K562 (cell line): ENCODE measurements around the gene PRR14L. TPM values are rescaled to one million over a fixed set of nuclear protein-coding genes. Genes with fewer than 3 reads are reported as not detected.
A peak's percentile ranks its signal among the peaks of the same experiment; 100 is the strongest.

Source experiments
- ATAC-seq: fragments of 200-7000 bp; cut with Tn5 transposase; 3 replicates; pipeline ENCODE4 v1.9.1; 2020; ENCODE audit warnings: moderate library complexity
- BruUV-seq: library from RNA; stranded (reverse); fragments of 400-500 nt; replicated peaks from 2 replicates; lab custom pipeline; 2021; lab: Mats Ljungman, UMichigan
- CTCF ChIA-PET: fragments of 300-600 bp; formaldehyde crosslinking; extraction: SDS; loops from one replicate; lab custom pipeline; 2021; ENCODE audit warnings: low intra/inter-chr PET ratio; lab: Yijun Ruan, JAX
- POLR2A ChIA-PET: fragments of 300-600, 350-650 bp; sonication (Branson Sonifier 250); formaldehyde crosslinking; extraction: SDS; loops from one replicate; lab custom pipeline; 2021; ENCODE audit warnings: antibody characterized with exemption, inconsistent platforms; lab: Yijun Ruan, JAX
- DNase-seq, 4 experiments: peaks; one replicate each; pipeline versions ENCODE4 v3.0.0 to v3.0.0-alpha.2; 2011 to 2018; ENCODE audit warnings: low spot score in 3 of 4, mixed read lengths in 3 of 4; ENCODE audit errors: extremely low read depth in 1 of 4
- FAIRE-seq: peaks from 2 replicates; lab custom pipeline; 2011; peaks lifted over from hg19 to GRCh38; lab: Jason Lieb, UNC
- H2AFZ ChIP-seq: 2 replicates; pipeline ENCODE4 v1.6.0; 2011; ENCODE audit warnings: low read depth, low read length, control low read depth, inconsistent platforms
- H3K27ac ChIP-seq: fragments of 200-600 bp; 3 replicates; pipeline ENCODE4 v1.8.0; 2011; ENCODE audit warnings: low read depth, mild to moderate bottlenecking, control low read depth, inconsistent platforms, low read length, moderate library complexity, mixed read lengths; ENCODE audit errors: extremely low read depth
- H3K27me3 ChIP-seq, 2 experiments: fragments of 300-600 bp in 1 of 2; 2 replicates in 1 of 2; 3 replicates in 1 of 2; pipeline versions ENCODE4 v1.6.0 to v1.8.0; 2011; ENCODE audit warnings: inconsistent platforms in 2 of 2, low read length in 2 of 2, mild to moderate bottlenecking in 1 of 2, mixed read lengths in 1 of 2, moderate library complexity in 1 of 2; ENCODE audit not compliant: control insufficient read depth in 2 of 2, insufficient read depth in 2 of 2
- H3K36me3 ChIP-seq: fragments of 300-600 bp; 3 replicates; pipeline ENCODE4 v1.8.0; 2011; ENCODE audit warnings: mild to moderate bottlenecking, low read length, inconsistent platforms; ENCODE audit not compliant: control insufficient read depth, insufficient read depth
- H3K4me1 ChIP-seq, 2 experiments: fragments of 200-600 bp in 1 of 2; replicated peaks in 1 of 2; 2 replicates in 1 of 2; 3 replicates in 1 of 2; pipeline versions ENCODE4 v1.5.1 to v1.8.0; 2011; ENCODE audit warnings: inconsistent platforms in 2 of 2, low read length in 2 of 2, mild to moderate bottlenecking in 1 of 2, mixed read lengths in 1 of 2, moderate library complexity in 1 of 2; ENCODE audit not compliant: control insufficient read depth in 2 of 2, insufficient read depth in 2 of 2
- H3K4me2 ChIP-seq: 2 replicates; pipeline ENCODE4 v1.6.1; 2011; ENCODE audit warnings: low read length, control low read depth, inconsistent platforms, mixed read lengths; ENCODE audit not compliant: insufficient read depth
- H3K4me3 ChIP-seq: fragments of 200-600 bp; sonication (generic), shearing (Covaris generic); 2 replicates; pipeline ENCODE4 v1.5.1; 2016; ENCODE audit warnings: control low read depth, inconsistent platforms
- H3K79me2 ChIP-seq: fragments of 200-600 bp; 3 replicates; pipeline ENCODE4 v1.8.0; 2011; ENCODE audit warnings: low read length, inconsistent platforms; ENCODE audit not compliant: control insufficient read depth, insufficient read depth
- H3K9ac ChIP-seq, 2 experiments: 2 replicates each; pipeline versions ENCODE4 v1.6.0 to v1.6.1; 2011; ENCODE audit warnings: low read depth in 2 of 2, low read length in 2 of 2, control low read depth in 1 of 2, inconsistent platforms in 1 of 2, mild to moderate bottlenecking in 1 of 2, mixed read lengths in 1 of 2; ENCODE audit not compliant: insufficient read depth in 1 of 2
- H3K9me1 ChIP-seq: one replicate; pipeline ENCODE4 v1.6.0; 2011; ENCODE audit warnings: inconsistent platforms, mild to moderate bottlenecking, low read length, moderate library complexity; ENCODE audit not compliant: control insufficient read depth, insufficient read depth
- H3K9me3 ChIP-seq: replicated peaks from 2 replicates; pipeline ENCODE4 v1.5.1; 2011; ENCODE audit warnings: low read depth, low read length, inconsistent platforms; ENCODE audit not compliant: control insufficient read depth, insufficient read depth
- H4K20me1 ChIP-seq: replicated peaks from 2 replicates; pipeline ENCODE4 v1.6.1; 2011; ENCODE audit warnings: low read length, inconsistent platforms, mixed read lengths; ENCODE audit not compliant: control insufficient read depth, insufficient read depth
- AFF4 ChIP-seq: sonication (generic); formaldehyde crosslinking; IDR thresholded peaks from 2 replicates; pipeline ENCODE4 v1.8.0; 2023; ENCODE audit warnings: mild to moderate bottlenecking, missing genetic modification reagents
- ESRRB ChIP-seq: fragments of 250-450 bp; sonication (Bioruptor Pico); IDR thresholded peaks from 2 replicates; pipeline ENCODE4 v1.5.0; 2020; ENCODE audit warnings: mild to moderate bottlenecking, moderate library complexity, borderline replicate concordance
- MAFF ChIP-seq: IDR thresholded peaks from 2 replicates; pipeline ENCODE4 v1.6.1; 2012; ENCODE audit warnings: low read length, improper control_type of control experiment
- SMAD4 ChIP-seq: fragments of 250-450 bp; sonication (Bioruptor Pico); conservative IDR thresholded peaks from 2 replicates; pipeline ENCODE4 v1.8.0; 2021; ENCODE audit warnings: inconsistent platforms, mild to moderate bottlenecking, moderate library complexity
- TAF1 ChIP-seq: IDR thresholded peaks from 2 replicates; pipeline ENCODE4 v1.6.1; 2011; ENCODE audit warnings: mild to moderate bottlenecking, low read length, moderate library complexity; ENCODE audit not compliant: insufficient read depth, control insufficient read depth, severe bottlenecking; ENCODE audit errors: extremely low read depth
- ZMIZ1 ChIP-seq, 2 experiments: fragments of 150-350 bp in 1 of 2; IDR thresholded peaks; 2 replicates each; pipeline ENCODE4 v1.6.1; 2012 to 2016; ENCODE audit warnings: low read depth in 2 of 2, low read length in 2 of 2, mild to moderate bottlenecking in 1 of 2, moderate library complexity in 1 of 2
- ZNF24 ChIP-seq: fragments of 450-650 bp; IDR thresholded peaks from 2 replicates; pipeline ENCODE4 v1.6.1; 2016
- ZNF277 ChIP-seq: fragments of 250-450 bp; sonication (Bioruptor Pico); IDR thresholded peaks from 2 replicates; pipeline ENCODE4 v1.8.0; 2022; ENCODE audit warnings: inconsistent platforms, mild to moderate bottlenecking, moderate library complexity, borderline replicate concordance
- WGBS: fragments of 100-300 bp; shearing (Covaris generic); methylation state at CpG from one replicate; pipeline ENCODE4 v1.1.6; 2016; ENCODE audit warnings: low coverage, mixed read lengths; ENCODE audit not compliant: insufficient coverage; ENCODE audit errors: missing lambda C conversion rate; 5-methylcytosine and 5-hydroxymethylcytosine counted together
- in situ Hi-C: fragments of 300-500 bp; cut with MboI; formaldehyde crosslinking; loops from 4 replicates; pipeline ENCODE4 v1.15.0; 2018; ENCODE audit warnings: inconsistent platforms, mixed read lengths
- intact Hi-C: fragments of 100-400 bp; cut with micrococcal nuclease; formaldehyde crosslinking; loops from 2 replicates; pipeline ENCODE4 v1.14.2; 2022
- polyA plus RNA-seq, 8 experiments: library from polyadenylated mRNA; depleted of rRNA in 4 of 8; stranded (reverse) in 5 of 8; unstranded in 3 of 8; fragments of >200 nt; fragmentation: Nextera tagmentation in 2 of 8; fragmentation: Illumina TruSeq in 1 of 8; extraction: Ambion mirVana in 2 of 8; extraction: Trizol in 1 of 8; gene quantifications; 2 replicates each; pipeline versions ENCODE4 v1.2.1 to v1.2.3, GENCODE V29; 2011 to 2014; ENCODE audit warnings: inconsistent platforms in 1 of 8, missing spikeins in 1 of 8
- total RNA-seq, 7 experiments: library from RNA; depleted of rRNA in 6 of 7; stranded (reverse); fragments of >200 nt in 6 of 7; fragmentation: Illumina TruSeq in 2 of 7; extraction: Trizol in 2 of 7; gene quantifications; 2 replicates each; pipeline versions ENCODE4 v1.2.1 to v1.2.3, GENCODE V29; 2011 to 2021; ENCODE audit warnings: low replicate concordance in 1 of 7
- TF ChIP-seq, protein P1 (sequence below): fragments of 450-650 bp; IDR thresholded peaks from 2 replicates; pipeline ENCODE4 v1.6.1; 2016; ENCODE audit warnings: mild to moderate bottlenecking

The PRR14L gene
- total and polyA plus RNA-seq, 9 of the 15 experiments (the other 6 are each of a cell fraction or from before 2014, with no cell fraction given), result 2.8 to 36.3 (median 12.3) TPM

DNA sequence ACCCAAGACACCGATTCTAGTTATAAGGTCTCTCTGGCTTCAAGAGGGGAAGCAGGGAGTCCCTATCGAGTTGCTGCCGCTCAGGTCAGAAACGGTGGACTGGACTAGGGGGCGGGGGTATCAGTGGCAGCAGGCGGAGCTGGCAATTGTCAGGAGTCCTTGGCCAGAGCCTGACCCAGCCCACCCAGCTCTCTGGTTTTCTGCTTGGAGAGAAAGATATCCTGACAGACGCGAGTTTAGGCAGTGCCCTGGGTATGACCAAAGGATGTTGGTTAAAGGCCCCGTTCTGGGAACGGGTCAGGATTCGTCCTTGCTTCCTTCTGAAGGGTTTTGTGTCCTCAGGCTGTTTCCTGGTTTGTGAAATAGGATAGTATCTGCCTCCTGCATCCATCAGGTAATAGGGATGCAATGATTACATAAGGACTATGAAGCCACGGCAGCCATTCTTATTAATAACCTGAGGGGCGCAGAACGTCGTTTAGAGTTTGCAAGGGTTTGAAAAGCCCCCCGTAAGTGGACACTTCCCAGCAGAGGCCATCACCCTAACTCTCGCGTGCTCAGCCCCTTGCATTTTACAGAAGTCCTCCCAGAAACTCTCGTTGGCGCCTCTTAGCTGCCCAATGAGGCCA, 3.2 kb upstream of the PRR14L start:
- H3K79me2 ChIP-seq, result peaks cover 34% of the 10 kb centered on the region
- no peaks in the 10 kb centered on the region for H3K27me3 ChIP-seq
- no peaks in the 10 kb centered on the region for H3K9me1 ChIP-seq
- H2AFZ ChIP-seq, result peak overlapping the region; percentile 97
- intact Hi-C loops, result loop anchor here (5.0 to 10.0 kb wide), 2 partner anchors 88 to 194 kb away; partner anchors contain the start of gene PISD
- no peaks in the 10 kb centered on the region for H4K20me1 ChIP-seq
- peak; percentile 69 for FAIRE-seq
- in situ Hi-C loops, result no loop called here
- no peaks in the 10 kb centered on the region for H3K9me3 ChIP-seq
- H3K4me1 ChIP-seq, result peaks cover 32 to 45% of the 10 kb centered on the region in 2 experiments
- H3K36me3 ChIP-seq, result peaks cover 4% of the 10 kb centered on the region; the same call in 1 of the 3 replicates
- 0% methylated on average over 20 of the region's 20 CpGs for WGBS
- H3K9ac ChIP-seq, result peak overlapping the region; percentile 91 to 97
- POLR2A ChIA-PET, result interaction anchor here (0.8 to 1.5 kb wide), 8 partner anchors 8 to 218 kb away, joined by 3 to 4 read pairs (median 3); no protein-coding TSS in a partner anchor
- peak overlapping the region; percentile 92 for H3K4me2 ChIP-seq
- CTCF ChIA-PET, result no interaction called here
- peak; percentile 62 for ATAC-seq
- peak overlapping the region; percentile 72 for H3K4me3 ChIP-seq
- TSS peak; percentile 42 for BruUV-seq
- DNase-seq, result peak; percentile 40 to 85 (median 58)
- peak overlapping the region; percentile 100 for H3K27ac ChIP-seq
- TF ChIP-seq MAFF (no peak), ZNF277 (no peak), ZNF24 (no peak), ESRRB (CRISPR knock-in tag) (no peak), SMAD4 (CRISPR knock-in tag) (0 out of 2 replicates have a peak, but pooled peaks have one; percentile 12), ZMIZ1 (IDR thresholded peaks at IDR 0.05; ENCODE audit: low read depth in 2 of 2, low read length in 2 of 2) (no peak), TAF1 (peak; percentile 58), AFF4 (CRISPR knock-in tag) (no peak; the same call in 1 of the 2 replicates)
- TF ChIP-seq, protein P1, sequence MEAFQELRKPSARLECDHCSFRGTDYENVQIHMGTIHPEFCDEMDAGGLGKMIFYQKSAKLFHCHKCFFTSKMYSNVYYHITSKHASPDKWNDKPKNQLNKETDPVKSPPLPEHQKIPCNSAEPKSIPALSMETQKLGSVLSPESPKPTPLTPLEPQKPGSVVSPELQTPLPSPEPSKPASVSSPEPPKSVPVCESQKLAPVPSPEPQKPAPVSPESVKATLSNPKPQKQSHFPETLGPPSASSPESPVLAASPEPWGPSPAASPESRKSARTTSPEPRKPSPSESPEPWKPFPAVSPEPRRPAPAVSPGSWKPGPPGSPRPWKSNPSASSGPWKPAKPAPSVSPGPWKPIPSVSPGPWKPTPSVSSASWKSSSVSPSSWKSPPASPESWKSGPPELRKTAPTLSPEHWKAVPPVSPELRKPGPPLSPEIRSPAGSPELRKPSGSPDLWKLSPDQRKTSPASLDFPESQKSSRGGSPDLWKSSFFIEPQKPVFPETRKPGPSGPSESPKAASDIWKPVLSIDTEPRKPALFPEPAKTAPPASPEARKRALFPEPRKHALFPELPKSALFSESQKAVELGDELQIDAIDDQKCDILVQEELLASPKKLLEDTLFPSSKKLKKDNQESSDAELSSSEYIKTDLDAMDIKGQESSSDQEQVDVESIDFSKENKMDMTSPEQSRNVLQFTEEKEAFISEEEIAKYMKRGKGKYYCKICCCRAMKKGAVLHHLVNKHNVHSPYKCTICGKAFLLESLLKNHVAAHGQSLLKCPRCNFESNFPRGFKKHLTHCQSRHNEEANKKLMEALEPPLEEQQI, result no peak
